Measurements from ENCODE around the gene TNFRSF4.

DNA sequence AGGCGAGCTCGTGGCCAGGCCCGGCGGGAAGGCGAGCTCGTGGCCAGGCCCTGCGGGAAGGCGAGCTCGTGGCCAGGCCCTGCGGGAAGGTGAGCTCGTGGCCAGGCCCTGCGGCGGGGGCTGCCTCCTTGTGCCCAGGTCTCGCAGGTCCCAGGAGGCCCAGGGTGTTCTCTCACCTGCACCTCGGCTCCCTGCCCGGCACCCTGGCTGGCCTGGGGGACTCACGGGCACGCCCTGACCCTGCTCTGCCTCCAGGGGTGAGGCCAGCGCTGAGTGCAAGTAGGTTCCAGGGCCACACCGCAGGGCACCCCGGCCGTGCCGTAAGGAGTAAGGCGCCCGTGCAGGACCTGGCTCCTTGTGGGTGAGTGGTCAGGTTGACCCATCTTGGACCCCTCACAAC is 13.4 kb upstream of the TNFRSF4 start:
- no peak for TF ChIP-seq CTCF (IDR thresholded peaks at IDR 0.05; ENCODE audit: low read depth, low read length)
- no peak for TF ChIP-seq POLR2A (IDR thresholded peaks at IDR 0.05; ENCODE audit: extremely low read depth, insufficient read length)

Data from NB4 (cell line).